ENCODE results near the gene NR5A2.

Gene NR5A2

DNA sequence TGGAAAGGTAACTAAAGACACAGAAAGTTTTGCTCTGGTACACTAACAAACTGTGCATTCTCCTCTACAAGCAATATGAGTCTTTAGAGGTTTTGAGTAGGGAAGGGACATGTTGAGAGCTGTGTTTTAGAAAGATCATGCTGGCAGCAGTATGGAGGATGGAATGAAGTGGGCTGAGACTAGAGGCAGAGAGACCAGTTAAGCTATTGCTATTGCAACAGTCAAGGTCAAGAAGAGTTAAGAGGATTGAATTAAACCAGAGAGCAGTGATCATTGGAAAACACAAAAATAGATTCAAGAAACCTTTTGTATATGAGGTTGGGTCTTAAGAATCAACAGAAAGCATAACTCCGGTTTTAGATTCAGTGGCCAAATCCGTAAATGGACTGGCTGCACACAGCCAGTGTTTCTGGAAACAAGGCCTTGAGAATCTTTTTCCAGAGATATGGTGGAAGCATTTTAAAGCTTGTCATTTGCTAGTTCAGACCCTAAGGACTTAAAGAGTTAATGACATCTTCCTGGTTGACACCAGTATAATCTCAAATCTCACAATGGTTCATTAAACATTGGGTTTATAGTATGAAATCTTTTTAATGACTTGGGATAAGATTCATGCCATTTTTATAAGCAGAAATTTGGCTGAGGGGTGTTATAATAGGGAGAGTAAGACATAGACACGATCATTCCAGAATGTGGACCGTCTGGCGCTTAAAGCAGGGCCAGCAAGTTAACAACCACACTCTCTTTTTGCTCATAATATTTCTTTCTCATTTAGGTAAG, 177.9 kb downstream of the NR5A2 start:
- DNase-seq (ENCODE audit: low read depth in 3 of 3) = no peak

DNA sequence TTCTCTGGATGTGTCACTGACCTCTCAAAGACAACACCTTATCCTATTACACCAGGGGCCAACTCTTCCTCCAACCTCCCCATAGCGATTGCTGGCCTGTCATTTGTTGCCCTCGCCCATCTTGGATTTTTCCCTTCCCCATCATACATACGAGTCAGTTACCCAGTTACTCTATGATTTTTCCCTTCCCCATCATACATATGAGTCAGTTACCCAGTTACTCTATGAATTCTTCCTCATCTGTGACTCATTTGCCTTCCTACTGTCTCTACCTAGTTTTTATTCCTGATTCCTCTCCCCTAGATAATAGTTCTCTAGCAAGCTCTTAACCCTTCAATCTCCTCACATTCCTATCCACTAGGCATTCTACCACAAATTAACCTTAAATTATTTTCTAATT, 178.8 kb downstream of the NR5A2 start:
- no peak for DNase-seq (ENCODE audit: low read depth in 3 of 3)

DNA sequence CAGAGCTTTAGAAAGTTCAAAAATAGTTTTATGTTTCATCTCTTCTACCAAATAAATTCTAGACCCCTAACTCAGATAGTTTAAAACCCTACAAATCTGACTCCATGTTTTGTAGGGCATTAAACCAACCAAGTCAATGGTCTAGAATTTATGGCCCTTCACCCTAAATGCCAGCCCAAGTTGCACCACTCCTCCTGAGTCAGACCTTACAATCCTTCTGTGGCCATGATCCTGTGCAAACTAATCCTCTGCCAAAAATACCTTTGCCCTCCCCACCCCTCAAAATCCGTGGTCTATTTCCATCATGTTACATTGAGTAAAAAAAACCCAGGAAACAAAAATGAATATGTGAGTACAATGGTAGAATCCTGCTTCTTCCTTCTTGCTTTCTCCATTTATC, 179.3 kb downstream of the NR5A2 start:
- DNase-seq (ENCODE audit: low read depth in 3 of 3) = no peak

DNA sequence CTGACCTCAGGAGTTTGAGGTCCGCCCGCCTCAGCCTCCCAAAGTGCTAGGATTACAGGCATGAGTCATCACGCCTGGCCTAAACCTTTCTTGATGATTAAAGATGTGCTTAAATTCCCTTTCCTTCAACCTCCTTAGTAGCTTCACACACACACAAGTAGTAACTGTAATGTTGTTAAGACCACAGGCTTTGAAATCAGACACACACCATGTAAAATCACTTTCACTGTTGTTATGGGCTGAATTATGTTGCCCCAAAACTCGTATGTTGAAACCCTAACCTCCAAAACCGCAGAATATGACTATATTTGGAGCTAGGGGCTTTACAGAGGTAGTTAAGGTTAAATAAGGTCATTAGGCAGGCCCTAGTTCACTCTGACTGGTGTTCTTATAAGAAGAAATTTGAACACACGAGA, 180.2 kb downstream of the NR5A2 start:
- DNase-seq (ENCODE audit: low read depth in 3 of 3) = no peak

DNA sequence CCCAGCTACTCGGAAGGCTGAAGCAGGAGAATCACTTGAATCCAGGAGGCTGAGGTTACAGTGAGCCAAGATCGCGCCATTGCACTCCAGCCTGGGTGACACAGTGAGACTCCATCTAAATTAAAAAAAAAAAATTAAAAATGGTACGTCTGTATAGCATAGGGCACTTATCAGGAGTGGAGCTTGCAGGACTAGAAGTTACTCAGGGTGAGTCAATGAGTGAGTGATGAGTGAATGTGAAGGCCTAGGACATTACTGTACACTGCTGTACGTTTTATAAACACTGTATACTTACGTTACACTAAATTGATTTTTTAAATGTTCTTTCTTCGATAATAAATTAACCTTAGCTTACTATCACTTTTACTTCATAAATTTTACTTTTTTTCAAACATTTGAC, 183.6 kb downstream of the NR5A2 start:
- no peak for DNase-seq (ENCODE audit: low read depth in 3 of 3)

DNA sequence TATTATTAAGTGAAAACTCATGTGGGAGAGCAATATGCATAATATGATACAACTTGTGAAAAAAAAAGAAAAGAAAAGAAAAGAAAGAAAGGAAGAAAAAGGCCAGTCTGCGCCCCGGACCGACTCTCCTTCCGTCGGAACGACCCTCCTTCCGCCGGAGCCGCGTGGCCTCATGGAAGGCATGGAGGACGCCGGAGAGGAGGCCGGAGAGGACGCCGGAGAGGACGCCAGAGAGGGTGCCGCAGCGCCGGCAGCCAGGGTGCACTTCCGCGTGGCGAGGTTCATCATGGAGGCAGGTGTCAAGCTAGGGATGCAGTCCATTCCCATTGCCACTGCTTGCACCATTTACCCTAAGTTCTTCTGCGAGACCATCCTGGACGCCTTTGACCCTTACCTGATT, 185.9 kb downstream of the NR5A2 start:
- DNase-seq (ENCODE audit: low read depth in 3 of 3) = no peak

DNA sequence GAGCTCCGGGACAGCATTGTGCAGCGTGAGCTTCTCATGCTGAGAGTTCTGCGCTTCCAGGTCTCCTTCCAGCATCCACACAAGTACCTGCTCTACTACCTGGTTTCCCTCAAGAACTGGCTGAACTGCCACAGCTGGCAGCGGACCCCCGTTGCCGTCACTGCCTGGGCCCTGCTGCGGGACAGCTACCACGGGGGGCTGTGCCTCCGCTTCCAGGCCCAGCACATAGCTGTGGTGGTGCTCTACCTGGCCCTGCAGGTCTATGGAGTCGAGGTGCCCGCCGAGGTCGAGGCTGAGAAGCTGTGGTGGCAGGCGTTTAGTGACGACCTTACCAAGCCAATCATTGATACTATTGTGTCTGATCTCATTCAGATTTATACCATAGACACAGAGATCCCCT, 186.4 kb downstream of the NR5A2 start:
- DNase-seq (ENCODE audit: low read depth in 3 of 3) = no peak

DNA sequence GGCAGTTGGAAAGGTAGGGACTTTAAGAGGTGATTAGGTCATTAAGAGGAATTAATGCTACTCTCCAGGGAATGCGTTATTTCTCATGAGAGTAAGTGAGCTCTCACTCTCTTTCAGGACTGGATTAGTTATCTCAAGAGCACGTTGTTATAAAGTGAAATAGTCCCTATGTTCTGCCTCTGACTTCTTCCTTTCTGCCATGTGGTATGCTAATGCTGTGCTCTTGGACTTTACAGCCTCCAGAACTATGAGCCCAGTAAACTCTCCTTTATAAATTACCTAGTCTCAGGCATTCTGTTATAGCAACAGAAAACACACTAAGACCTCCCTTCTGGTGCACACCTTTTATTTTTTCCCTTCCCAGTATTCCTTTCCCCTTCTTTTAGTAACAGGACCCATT, 187.8 kb downstream of the NR5A2 start:
- DNase-seq (ENCODE audit: low read depth in 3 of 3) = no peak

DNA sequence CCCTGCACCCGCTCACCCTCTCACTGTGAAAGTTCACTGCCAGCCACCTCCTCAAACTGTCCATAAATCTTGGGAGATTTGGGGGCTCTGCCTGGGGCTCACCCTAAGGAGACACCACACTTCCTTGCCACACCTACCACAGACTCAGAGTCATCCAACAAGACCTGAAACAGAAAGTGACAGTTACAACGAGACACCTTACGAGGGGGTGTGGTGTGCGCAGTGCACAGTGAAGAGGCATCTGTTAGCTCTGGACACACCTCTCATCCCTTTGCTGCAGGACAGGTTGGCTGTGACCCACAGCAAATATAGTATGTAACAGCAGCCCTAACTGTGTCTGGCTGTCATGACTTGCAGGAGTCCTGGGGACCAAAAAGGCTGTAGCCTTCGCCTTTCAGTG, 190.2 kb downstream of the NR5A2 start:
- no peak for DNase-seq (ENCODE audit: low read depth in 3 of 3)

DNA sequence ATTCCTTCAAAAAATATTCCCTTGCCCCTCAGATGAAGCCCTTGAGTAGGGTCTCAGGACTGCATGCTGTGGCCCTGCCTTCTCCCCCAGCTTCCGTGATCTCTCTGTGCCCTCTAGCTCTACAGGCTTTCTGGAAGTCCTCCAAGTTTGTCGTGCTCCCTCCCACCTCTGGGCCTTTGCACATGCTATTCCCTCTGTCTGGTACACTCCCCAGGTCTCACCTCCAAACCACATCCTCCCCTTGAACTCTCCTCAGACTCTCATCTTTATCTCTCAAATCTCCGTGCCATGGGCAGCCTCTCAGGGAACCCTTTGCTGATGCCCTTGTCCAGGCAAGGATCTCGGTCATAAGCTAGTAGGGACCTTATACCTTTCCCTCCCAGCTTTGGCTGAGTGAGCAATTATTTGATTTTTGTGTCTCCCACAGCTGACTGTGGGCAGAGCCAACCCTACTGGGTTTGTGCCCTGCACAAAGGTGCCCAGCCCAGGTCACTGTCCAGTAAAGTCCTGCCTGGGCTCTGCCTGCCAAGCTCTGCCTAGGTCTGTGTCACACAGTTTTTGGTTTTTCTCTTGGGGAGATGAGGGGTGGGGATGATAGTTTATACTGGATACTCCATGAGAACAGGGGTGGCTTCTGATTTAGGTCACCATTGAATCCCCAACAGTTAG, 194.2 kb downstream of the NR5A2 start:
- no peak for DNase-seq (ENCODE audit: low read depth in 3 of 3)

DNA sequence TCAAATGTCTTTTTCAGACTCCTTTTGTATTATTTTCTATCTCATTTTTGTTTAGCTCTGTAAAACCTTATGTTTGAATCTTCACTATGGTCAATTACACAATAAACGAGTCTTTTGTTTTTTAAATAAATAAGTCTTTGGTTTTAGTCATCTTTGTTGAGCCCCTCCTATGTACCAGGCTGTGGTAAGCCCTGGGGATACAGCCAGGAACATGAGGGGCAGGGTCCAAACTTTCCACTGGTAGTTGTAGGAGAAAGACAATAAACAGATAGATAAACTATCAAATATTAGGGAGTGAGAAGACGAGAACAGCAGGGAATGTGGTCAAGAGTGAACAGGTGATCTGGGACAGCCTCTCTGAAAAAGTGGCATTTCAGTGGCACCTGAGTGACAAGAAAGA, 195.7 kb downstream of the NR5A2 start:
- DNase-seq (ENCODE audit: low read depth in 3 of 3) = no peak

DNA sequence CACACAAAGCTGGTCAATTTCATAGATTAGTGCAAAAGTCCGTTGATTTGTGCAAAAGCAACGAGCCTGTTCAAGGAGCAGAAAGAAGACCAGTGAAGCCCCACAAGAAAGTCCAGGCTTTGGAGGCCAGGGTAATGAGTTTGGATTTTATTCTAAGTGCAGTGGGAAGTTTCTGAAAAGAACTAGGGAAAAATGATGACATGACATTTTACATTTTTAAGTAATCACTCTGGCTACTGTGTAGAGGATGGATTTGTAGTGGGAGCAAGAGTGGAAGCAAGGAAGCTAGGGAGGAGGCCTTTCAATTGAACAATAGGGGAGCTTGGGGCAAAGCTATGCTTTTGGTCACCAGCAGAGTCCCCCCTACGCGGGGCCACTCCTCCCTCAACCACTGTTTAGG, 196.1 kb downstream of the NR5A2 start:
- no peak for DNase-seq (ENCODE audit: low read depth in 3 of 3)

DNA sequence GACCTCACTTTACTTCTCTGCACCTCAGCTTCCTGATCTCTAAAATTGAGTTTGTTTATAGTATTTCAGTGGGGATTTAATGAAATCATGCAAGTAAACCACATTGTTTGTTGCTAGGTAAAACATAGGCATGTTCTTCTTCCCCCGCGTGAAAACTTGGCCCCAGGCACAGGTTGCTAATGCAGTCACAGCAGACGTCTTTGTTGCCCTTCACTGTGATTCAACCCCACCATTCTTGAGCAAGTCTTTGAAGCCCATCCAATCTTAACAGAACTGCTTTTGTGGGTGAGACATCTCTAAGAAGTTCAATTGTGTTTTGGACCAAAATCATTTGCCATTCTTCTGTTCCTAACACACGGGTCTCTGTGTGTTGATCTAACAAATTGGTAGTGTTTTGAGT, 196.8 kb downstream of the NR5A2 start:
- DNase-seq (ENCODE audit: low read depth in 3 of 3) = no peak

DNA sequence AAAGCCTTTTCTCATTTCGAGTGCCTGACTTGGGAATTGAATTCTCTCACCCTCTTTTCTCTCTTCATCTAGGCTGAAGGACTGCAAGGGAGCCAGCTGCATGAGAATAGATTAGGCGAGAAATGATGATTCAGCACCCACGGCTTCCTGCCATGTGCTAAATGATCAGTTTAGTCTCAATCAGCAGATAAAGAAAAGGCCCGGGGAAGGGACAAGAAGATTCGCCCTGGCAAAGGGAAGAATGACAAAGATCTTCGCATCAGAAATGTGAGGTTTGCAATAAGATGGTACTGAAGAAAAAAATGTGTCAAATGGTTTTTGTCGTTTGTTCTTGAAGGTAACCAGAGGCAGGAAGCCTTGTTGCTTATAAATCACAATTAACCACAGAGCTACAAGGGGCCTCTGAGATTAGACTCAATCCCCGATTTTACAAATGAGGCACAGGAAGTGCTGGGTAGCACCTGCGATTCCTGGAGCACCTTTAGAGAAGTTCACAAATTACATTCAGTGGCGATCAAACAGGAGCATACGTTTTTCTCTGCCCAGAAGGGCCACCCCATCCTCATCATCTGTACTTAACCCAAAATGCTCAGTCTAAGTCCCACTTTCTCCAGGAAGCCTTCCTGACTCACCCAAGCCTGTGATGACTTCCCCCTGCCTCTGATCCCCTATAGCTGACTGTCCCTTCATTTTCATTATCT, 198.9 kb downstream of the NR5A2 start:
- peak in 1 of 3 experiments; percentile 26 for DNase-seq (ENCODE audit: low read depth in 3 of 3)

DNA sequence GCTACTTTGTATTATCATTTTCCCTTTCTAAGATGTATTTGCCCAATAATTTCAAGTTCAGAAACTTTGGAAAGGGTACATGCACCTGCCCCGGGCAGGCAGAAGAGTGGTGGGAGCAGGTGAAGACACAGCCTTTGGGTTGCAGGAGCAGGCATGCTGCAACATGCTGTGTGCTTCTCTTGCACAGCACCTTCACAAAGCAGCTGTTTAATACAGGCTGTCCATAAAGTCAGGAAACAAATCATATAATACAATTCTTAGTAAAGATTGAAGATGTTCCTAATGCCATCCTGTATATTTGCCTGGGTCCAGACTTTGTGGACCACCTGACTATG, 199.4 kb downstream of the NR5A2 start:
- DNase-seq (ENCODE audit: low read depth in 3 of 3) = no peak

Measured in stimulated activated CD4-positive, alpha-beta T cell treated with anti-CD3 and anti-CD28 coated beads, TNF-alpha, amount 100 ng/mL, for 24 hours (primary cell).